ENCODE results near the gene ACOX3. TPM values are rescaled to one million over a fixed set of nuclear protein-coding genes. Genes with fewer than 3 reads are reported as not detected.

Gene ACOX3
- total and polyA plus RNA-seq, 2 of the 8 experiments (the other 6 are each of a cell fraction or from before 2014, with no cell fraction given), result 2.5 to 9.9 TPM

- TF ChIP-seq CTCF (IDR thresholded peaks at IDR 0.05; ENCODE audit: control extremely low read depth in 1 of 3, insufficient read depth in 1 of 3, low read depth in 1 of 3, low read length in 3 of 3), result no peak
- no peak for TF ChIP-seq MAX (IDR thresholded peaks at IDR 0.05)
These were observed 92.9 kb downstream of the ACOX3 start (continued) for GRCh38 chr4:8347660-8348059.
